ENCODE data around the gene CEMIP2.
"Not testable (repeated sequence)": the region's sequence is repeated elsewhere in the genome, so short reads cannot be mapped to it uniquely, and the experiment has no call there.

CEMIP2 gene

DNA sequence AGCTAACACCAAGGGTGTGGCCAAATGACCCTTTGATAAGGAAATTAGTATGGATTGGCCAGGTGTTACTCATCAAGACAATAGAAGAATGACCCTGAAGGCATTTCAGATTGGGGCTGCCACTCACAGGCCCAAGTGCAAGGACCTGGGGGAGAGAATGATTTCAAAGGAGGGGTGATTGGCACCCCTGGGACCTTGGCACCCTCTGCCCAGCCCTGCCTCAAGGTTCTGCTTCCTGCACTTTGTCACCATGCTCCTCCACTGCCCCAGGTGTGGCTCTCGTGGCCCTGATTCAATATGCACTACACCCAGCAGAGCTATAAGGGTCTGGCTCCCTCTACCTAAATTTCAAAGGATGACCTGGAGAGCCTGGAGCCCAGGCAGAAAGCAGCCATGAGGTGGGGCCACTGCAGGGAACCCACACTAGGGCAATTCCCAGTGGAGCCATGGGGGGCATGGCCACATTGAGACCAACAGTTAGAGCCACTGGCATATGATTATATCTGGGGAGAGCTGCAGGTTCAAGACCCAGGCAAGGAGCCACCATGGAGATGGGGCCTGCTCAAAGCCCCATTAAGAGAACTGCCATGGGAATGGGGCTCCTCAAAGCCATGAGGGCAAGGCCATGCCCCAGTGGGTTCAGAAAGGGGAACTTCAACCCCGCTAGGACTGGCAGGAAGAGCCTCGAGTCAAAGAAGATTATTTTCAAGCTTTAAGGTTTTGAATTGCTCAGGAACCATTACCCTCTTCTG lies 93.0 kb downstream of the CEMIP2 start:
- DNase-seq, result no peak

DNA sequence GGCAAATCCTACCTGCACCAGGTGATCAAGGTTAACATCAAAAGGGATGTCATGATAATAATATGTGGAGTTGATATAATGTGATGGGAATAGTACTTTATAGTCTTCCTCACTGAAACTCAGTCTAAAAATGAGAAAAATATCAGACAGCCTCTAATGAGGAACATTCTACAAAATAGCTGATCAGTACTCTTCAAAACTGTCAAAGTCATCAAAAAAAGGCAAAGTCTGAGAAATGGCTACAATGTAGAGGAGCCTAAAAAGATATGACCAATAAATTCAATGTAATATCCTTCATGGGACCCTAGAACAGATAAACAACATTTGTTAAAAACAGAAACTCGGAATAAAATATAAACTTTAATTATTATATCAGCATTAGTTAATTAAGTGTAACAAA lies 95.7 kb downstream of the CEMIP2 start:
- no peak for DNase-seq

DNA sequence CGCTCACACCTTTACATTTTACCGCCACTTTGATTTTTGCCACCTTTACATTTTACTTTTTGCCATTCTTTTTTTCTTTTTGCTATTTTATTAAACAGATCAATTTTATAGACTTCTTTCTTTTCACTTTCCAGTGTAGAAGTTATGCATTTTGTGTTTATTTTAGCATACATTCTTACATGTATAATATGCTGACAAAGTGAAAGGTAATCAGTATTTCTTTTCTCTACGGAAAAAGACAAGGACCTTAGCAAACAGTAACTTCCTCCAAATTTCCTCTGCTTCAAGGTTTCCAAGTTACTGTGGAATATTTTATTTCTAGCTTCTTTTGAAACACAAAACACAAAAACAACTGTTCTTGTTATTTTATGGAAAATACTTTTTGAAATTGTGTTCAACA lies 97.0 kb downstream of the CEMIP2 start:
- no peak for DNase-seq

DNA sequence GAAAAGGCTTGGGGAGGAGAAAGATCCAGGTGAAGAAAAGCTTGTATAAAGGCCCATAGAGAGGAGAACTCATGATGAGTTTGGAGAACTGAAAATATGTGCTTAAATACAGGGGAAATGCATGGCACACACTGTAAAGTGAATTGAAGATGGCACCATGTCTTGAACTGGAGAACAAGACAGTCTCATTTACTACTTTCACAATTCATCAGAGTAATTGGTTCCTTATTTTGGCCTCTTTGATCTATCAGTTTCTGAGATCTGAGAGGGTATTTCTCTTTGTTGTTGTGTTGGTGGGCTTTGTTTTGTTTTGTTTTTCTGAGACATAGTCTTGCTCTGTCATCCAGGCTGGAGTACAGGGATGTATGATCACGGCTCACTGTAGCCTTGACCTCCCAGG lies 98.2 kb downstream of the CEMIP2 start:
- no peak for DNase-seq

DNA sequence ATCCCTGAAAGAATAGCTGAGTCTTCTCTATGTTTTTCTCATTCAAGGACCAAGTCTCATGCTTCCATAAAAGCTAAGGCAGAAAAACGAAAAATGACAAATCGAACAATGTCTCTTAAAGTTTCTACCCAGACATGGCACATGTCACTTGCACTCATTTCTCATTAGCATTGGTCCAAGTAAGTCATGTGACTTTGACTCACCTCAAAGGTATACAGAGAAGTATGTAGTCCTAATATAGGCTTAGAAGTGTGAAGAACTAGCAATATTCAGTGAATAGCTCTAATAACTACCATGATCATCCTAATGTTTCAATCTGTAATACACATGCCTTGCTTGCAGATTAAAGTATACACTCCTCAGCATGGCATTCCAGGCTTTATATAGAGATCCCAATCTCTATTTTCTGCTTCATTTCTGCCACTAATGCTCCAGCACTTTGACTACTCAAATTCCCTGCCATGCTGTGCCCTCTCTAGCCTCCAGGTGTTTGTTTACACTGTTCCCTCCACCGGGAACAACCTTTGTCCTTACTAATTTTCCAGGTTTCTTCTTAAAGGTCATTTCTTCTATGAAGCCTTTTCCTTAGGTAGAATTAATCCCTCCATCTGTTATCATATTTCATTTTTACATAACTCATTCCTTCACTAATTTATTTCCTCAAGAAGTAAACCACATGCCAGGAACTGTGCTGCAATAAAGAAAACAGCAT lies 98.9 kb downstream of the CEMIP2 start:
- DNase-seq, result no peak

DNA sequence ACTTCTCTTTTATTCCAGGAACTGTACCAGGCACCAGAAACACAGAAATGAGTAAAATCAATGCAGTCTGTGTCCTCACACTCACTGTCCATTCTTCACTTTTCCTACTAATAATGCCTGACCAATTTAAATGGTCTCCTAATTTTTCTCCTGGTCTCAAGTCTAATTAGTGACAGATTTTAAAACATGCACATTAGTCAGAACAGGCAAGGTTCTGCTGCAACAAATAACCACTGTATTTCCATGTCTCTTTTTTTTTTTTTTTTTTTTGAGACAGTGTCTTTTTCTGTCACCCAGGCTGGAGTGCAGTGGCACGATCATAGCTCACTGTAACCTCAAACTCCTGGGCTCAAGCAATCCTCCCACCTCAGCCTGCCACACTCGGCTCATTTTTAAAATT lies 99.6 kb downstream of the CEMIP2 start:
- DNase-seq, result no peak

DNA sequence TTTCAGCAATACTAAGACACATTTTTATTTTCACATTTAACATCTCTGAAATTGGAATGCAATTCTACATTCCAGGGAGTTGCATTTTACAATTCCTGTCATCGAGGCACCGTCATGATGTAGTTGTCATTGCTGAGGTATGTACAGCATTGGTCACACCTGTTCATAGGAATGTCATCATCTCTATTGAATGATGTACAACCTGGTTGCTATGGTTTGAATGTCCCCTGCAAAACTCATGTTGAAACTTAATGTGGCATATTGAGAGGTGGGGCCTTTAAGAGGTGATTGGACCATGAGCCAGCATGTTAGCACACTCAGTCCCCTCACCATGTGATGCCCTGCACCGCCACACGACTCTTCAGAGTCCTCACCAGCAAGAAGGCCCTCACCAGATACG lies 103.1 kb downstream of the CEMIP2 start:
- DNase-seq, result no peak

DNA sequence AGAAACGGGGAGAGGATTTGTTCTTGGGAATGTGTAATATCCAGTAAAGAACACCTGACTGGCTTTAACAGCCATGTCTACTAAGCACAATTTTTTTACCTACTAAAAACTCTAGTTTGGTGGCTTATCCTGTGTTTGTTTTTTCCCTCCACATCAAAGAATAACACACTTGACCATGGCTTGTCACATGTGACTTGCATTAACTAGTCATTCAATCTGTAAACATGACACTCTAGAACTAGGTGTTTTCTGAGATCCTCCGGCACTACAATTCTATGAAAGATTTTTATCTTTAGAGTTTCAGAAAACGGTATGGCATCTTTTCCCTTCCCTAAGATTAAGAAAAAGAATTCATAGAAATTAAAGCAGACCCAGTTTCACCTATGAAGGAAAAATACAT lies 103.7 kb downstream of the CEMIP2 start:
- no peak for DNase-seq

DNA sequence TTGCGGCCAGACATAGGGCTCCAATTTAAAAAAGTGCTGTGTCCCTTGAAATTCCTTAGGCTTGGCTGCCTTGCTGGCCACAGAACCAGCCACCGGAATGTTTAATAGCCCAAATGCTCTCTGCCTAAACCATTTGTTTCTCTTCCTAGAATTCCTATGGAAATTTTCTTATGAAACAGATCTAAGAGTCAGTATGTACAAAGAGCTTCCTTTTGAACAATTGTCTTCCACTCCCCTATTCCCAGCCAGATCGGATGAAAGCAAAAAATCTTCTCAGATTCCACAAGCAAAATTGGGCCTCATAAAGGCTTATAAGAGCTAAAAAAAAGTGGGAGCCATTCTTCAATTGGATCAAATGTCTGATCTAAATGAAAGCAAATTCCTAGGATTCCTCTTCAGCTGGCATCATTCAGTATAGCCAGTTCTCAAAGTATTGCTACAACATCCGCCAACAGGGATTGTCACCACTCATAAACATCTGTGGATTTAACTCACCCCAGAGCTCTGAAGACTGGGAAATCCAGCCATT lies 104.3 kb downstream of the CEMIP2 start:
- no peak for DNase-seq

DNA sequence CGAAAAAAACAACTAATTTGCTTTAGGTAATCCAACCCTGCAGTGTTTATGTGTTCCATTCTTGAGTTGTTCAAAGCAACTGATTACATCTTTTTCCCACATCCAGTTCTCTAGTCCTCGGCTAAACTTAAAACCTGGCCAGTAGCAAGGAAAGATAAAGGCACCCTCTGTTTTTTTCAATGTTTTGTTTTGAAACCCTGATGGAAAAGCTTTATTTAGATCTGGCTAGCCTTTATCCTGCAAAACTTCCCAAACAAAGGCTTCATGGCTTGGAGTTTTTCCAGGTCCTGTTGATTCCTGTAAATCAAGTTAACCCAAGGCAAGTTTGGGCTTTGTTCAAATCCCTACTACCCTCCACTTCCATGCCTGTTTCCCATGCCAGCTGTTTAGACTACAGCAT lies 105.1 kb downstream of the CEMIP2 start:
- no peak for DNase-seq

DNA sequence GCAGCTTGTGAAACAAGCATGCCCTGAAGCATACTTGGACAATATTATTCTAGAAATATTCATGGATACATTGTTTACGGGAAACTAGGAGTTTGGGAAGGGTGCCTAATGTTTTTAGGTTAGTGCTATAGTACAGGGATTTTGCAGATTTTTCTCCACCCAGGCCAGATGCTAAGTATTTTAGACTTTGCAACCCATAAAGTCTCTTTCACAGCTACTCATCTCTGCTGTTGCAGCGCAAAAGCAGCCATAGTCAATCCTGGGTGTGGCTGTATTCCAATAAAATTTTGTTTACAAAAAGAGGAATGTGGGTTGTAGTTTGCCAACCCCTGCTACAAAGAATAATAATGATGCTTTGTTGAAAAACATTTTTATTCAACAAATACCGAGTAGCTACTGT lies 106.2 kb downstream of the CEMIP2 start:
- DNase-seq, result no peak

DNA sequence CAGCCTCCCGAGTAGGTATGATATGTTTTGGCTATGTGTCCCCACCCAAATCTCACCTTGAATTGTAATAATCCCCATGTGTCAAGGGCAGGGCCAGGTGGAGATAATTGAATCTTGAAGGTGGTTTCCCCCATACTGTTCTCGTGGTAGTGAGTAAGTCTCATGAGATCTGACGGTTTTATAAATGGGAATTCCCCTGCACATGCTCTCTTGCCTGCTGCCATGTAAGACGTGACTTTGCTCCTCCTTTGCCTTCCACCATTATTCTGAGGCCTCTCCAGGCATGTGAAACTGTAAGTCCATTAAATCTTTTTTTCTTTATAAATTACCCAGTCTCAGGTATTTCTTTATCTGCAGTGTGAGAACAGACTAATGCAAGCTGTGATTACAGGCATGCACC lies 111.0 kb downstream of the CEMIP2 start:
- DNase-seq, result not testable (repeated sequence)

DNA sequence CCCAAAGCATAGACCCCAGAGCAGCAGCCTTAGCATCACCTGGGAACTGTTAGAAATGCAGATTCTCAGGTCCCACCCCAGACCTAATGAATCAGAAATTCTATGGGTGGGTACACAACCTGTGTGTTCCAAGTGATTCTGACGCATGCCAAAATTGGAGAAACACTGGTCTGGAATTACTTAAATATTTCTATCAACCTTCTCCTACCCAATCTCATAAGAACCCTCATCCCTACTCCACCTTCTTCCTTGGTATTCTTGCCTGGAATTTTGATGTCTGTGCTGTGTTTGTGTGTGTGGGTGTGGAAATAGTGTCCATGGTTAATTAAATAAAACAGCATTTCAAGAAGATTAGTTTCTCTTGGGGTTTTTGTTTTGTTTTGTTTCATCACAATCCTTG lies 111.8 kb downstream of the CEMIP2 start:
- DNase-seq, result no peak

DNA sequence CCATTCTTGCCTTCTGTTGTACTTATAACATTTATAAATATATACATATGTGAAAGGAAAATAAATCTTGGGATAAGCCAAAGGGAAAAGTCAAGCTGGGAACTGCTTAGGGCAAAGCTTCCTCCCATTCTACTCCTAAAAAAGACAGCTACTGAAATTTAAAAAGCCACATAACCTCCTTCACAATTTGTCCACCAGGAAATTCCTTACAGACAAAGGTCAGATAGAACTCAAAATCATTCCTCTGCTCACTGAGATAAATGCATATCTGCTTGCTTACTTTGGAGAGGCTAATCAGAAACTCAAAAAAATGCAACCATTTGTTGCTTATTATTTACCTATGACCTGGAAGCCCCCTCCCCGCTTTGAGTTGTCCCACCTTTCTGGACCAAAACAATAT lies 112.5 kb downstream of the CEMIP2 start:
- no peak for DNase-seq

DNA sequence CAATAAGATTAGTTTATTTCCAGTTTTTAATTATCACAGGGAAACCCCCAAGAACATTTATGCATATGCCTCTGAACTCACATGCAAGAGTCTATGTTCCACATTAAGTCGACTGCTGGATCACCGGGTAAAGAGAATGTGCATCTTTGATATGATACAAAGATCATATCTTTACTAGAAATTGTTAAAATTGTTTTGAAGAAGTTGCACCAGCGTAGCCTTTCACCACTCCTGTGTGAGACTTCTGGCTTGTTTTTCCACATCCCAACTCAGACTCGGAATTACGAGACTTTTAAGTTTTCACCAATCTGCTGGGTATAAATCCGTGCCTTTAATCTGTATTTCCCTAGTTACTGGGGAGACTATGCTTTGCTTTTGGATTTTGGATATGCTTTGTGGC lies 113.2 kb downstream of the CEMIP2 start:
- DNase-seq, result no peak

DNA sequence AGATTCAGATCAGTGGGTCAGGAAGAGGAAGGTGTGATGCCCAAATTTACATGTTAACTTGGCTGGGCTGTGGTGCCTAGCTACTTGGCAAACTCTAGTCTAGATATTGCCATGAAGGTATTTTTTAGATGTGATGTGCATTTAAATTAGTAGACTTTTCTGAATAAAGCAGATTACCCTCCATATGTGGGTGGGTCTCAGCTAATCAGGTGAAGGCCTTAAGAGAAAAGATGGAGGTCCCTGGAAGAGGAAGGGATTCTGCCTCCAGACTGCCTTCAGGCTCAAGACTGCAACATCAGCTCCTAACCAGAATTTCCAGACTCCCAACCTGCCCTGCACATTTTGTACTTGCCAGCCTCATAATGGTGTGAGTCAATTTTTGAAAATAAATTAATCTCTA lies 115.8 kb downstream of the CEMIP2 start:
- no peak for DNase-seq

DNA sequence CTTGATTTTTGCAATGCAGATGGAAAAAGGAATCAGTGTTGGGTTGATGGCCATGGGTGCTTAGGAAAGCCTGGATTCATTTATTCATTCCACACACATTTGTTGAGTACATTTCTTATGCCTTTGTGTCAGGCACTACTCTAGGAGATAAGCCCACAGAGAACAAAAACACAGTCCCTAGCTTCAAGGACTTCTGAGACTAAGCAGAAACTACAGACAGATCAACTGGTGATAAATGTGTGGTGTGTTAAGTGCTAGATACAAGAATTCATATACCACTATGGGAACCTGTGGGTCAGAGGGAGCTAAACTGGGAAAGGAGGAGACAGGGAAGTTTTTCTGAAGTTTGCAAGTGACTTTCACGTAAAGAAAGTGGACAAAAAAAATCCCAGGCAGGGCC lies 119.9 kb downstream of the CEMIP2 start:
- DNase-seq, result no peak

DNA sequence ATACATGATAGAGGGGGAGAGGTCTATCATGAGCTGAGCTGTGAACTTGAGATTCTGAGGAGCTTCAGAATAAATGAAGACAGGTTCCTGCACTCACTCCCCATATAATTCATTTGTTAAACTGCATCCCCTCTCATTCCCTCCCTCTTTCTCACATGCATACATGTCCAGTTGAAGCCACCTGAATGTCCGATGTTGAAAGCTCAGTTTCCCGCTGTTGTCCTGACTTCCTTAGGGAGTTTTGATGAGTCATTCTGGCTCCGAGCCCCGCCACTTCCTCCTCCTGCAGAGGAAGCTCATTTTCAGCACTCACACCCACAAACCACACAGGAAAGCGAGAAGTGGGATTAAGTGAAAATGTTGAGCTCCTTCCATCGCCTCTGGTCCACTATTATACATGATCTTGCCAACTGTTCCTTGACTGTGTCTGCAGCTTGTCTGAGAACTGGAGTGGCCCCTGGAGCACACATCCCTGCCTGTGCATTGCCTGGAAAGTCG lies 121.2 kb downstream of the CEMIP2 start:
- DNase-seq, result peak; percentile 21

DNA sequence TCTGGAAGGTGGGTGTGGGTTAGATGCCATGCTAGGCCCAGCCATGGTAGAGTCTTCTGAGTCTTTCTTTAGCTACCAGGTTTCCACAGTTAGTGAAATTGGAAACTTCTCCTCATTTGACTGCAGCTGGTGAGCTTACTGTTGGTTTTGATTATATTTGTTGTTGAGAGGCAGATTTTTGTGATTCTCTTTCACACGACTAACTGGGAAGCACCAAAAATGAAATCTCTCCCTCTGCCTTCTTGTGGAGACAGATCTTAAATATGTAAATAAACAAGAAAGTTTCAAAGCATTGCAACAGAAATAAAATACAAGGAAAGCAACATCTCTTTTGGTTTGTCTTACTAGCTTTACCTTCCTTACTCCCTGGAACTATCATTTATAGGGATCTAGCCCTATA lies 122.2 kb downstream of the CEMIP2 start:
- no peak for DNase-seq

DNA sequence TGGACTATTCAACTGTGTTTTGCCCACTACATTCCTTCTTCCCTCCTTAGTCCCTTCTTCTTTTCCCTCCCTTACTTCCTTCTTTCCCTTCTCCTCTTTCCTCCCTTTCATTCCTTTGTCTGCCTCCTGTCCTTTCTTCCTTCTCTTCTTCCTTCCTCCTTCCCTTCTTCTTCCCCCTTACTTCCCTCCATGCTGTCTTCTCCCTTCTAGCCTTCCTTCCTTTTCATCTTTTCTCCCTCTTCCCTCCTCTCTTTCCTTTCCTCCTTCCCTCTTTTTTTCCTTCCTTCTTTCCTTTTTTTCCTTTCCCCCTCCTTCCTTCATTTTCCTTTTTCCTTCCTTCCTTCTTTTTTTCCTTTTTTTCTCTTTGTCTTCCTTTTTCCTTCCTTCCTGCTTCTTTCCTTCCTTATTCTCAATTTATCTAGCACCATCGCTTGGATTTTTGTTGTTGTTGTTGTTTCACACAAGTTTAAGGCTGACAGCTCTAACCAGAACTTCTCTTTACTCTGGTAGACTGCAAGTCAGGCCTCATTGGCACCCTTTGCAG lies 123.4 kb downstream of the CEMIP2 start:
- DNase-seq, result no peak

DNA sequence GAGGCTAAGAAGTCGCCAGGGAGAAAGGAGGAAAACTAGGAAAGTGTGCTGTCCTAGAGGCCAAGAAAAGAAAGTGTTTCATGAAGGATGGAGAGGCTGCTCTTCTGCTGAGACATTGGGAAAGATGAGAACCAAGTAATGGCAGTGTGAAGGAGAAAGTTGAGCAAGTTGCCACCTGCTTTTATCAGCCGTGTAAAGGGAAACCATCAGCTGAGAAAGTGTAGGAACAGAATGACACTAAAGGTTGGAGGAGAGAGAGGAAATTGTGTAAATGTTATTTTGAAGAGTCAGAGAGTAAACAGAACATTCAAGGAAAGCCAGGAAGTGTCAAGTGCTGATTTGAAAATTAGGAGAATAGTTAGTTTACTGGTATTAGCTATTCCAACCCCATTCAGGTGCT lies 125.0 kb downstream of the CEMIP2 start:
- no peak for DNase-seq

DNA sequence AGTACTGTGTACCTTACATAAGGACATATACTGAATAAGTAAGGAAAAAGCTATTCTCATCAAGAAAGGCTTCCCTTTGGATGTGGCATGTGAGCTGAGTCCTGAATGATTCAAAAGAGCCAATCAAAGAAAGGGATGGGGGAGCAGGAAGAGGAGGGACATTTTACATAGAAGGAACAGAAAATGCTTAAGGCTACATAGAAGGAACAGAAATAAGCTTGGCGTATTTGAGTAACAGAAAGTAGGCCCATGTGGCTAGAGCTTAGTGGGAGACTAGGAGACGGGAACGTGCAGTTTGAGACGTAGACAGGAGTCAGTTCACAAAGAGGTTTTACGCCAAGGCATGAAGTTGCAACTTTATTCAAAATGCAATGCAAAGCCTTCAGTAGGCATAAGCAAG lies 126.3 kb downstream of the CEMIP2 start:
- no peak for DNase-seq

DNA sequence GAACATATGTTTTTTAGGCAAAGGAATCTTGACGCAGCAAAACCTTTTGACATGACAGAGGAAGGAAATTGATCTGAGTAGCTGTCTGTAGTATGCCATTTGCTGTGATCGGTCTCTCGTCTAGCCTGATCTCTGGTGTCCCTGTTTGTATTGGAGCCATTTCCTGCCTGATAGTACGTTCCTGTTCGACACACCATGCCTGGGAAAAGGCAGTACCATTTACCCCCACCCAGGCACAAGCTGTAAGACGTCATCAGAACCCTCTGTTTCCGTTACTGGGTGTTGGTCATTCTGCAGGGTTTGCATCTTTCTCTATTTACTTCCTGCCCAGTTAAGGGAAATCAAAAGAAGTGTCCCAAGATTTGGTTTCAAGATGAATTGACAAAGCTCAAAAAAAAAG lies 129.7 kb downstream of the CEMIP2 start:
- no peak for DNase-seq

DNA sequence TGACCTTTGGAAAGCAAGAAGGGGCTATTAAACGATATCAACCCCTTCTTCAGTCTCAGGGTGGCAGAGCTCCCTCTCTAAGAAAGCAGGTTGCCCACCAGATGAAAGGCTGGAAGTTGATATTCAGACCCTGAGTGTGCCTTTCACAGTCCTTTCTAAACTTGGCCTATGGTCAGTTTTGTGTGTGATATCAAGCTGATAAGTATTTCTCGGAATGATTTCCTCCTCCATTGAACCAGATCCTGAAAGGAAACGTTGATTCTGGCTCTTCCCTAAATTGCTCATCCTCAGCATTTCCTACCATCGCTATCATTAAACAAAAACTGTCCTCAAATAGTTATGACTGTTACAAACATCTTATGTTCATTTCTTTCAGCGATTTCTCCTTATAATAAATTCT lies 130.4 kb downstream of the CEMIP2 start:
- no peak for DNase-seq
